ENCODE measurements around the gene UGT1A10.

- no peak for TF ChIP-seq CTCF (IDR thresholded peaks at IDR 0.05; ENCODE audit: insufficient read depth, low read length)
- no peak for TF ChIP-seq POLR2AphosphoS5 (IDR thresholded peaks at IDR 0.05; ENCODE audit: low read depth)
- TF ChIP-seq REST (IDR thresholded peaks at IDR 0.05; ENCODE audit: insufficient replicate concordance, low read depth), result no peak
- TF ChIP-seq GABPA (IDR thresholded peaks at IDR 0.05; ENCODE audit: low read depth), result no peak
- TF ChIP-seq SPI1 (IDR thresholded peaks at IDR 0.05; ENCODE audit: borderline replicate concordance, low read depth), result no peak
These were observed 34.2 kb upstream of the UGT1A10 start for GRCh38 chr2:233602076-233602475.

Data from HL-60 (cell line).